Omental fat pad (tissue), 4 donors: ENCODE data around the gene NAV2. TPM values are rescaled to one million over a fixed set of nuclear protein-coding genes. Genes with fewer than 3 reads are reported as not detected.

Source experiments
- ATAC-seq: fragments of 150-250 bp; one replicate; pipeline ENCODE4 v1.9.1; 2016; ENCODE audit warnings: mild to moderate bottlenecking, moderate library complexity; ENCODE audit not compliant: low FRiP score
- DNase-seq: peaks from one replicate; pipeline ENCODE4 v3.0.0-alpha.2; 2019; ENCODE audit warnings: low spot score
- CTCF ChIP-seq, 3 donors: fragments of 450-650 bp; IDR thresholded peaks; one replicate each; pipeline ENCODE4 v1.5.1; 2016 to 2017; ENCODE audit warnings: antibody characterized with exemption in 3 of 3, mild to moderate bottlenecking in 3 of 3, moderate library complexity in 2 of 3
- total RNA-seq, 4 donors: library from RNA; depleted of rRNA; stranded (reverse); fragments of >200 nt; gene quantifications; one replicate each; pipeline ENCODE4 v1.1.0, GENCODE V29; 2016

Gene NAV2
- total RNA-seq, 4 donors from 2014 or later, result 6.3 to 41.6 (median 13.0) TPM

GRCh38 chr11:20116825-20117224 lies 404.2 kb downstream of the NAV2 start:
- no peak for TF ChIP-seq CTCF (IDR thresholded peaks at IDR 0.05)
- DNase-seq (no peak), ATAC-seq (no peak)

- DNase-seq (no peak), ATAC-seq (no peak)
- TF ChIP-seq CTCF (IDR thresholded peaks at IDR 0.05), result no peak
These were observed 404.7 kb downstream of the NAV2 start for GRCh38 chr11:20117291-20117690.

- no peak for ATAC-seq
- DNase-seq, result no peak
- TF ChIP-seq CTCF (IDR thresholded peaks at IDR 0.05), result no peak
These were observed 405.6 kb downstream of the NAV2 start for GRCh38 chr11:20118209-20118608.

GRCh38 chr11:20119315-20119714 lies 406.7 kb downstream of the NAV2 start:
- no peak for TF ChIP-seq CTCF (IDR thresholded peaks at IDR 0.05)
- DNase-seq, result no peak
- no peak for ATAC-seq

- DNase-seq, result no peak
- ATAC-seq, result no peak
- TF ChIP-seq CTCF (IDR thresholded peaks at IDR 0.05), result no peak
These were observed 407.7 kb downstream of the NAV2 start for GRCh38 chr11:20120134-20120925.

GRCh38 chr11:20122131-20122530 lies 409.5 kb downstream of the NAV2 start:
- ATAC-seq (no peak), DNase-seq (no peak)
- no peak for TF ChIP-seq CTCF (IDR thresholded peaks at IDR 0.05)

- ATAC-seq (peak; percentile 46), DNase-seq (no peak)
- TF ChIP-seq CTCF (IDR thresholded peaks at IDR 0.05), result no peak
These were observed 413.3 kb downstream of the NAV2 start for GRCh38 chr11:20125927-20126326.
